Measurements from ENCODE around the gene LBR. TPM values are rescaled to one million over a fixed set of nuclear protein-coding genes. Genes with fewer than 3 reads are reported as not detected.
A peak's percentile ranks its signal among the peaks of the same experiment; 100 is the strongest.

LBR gene
- total RNA-seq, 2 donors from 2014 or later: 49.8 to 72.3 TPM

DNA sequence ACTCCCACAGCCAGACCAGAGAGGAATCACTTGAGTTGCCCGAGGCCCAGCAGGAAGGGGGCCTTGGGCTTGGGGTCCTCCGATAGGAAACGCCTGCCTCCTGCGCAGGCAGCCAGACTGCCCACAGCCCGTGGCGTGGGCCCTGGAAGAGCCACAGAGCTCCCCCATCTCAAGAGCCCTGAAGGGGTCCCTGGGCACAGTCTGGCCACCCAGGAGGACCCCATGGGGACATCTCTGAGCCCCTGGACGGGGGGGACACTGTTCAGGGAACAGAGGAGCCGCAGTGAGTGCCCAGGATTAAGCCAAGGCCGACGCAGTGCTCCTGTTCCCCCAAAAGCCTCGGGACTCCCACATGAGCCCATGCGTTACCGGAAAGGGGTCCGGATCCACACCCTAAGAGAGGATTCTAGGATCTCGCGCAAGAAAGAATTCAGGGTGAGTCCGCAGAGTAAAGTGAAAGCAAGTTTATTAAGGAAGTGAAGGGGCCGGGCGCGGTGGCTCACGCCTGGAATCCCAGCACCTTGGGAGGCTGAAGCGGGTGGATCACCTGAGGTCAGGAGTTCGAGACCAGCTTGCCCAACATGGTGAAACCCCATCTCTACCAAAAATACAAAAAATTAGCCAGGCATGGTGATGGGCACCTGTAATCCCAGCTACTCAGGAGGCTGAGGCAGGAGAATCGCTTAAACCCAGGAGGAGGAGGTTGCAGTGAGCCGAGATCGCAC is 38.1 kb upstream of the LBR start:
- Mint-ChIP-seq H3K4me3 (no peak overlapping the region), H3K4me1 (peaks cover 11% of the 10 kb centered on the region), H3K27ac (peak overlapping the region; percentile 80), H3K27me3 (ENCODE audit: insufficient read depth) (peaks cover 4% of the 10 kb centered on the region), H3K36me3 (ENCODE audit: low read depth) (no peaks in the 10 kb centered on the region), H3K9me3 (no peaks in the 10 kb centered on the region)
- no peak for DNase-seq
- H3K4me1 ChIP-seq (ENCODE audit: control insufficient read depth, insufficient read depth, low read length): peaks cover 12% of the 10 kb centered on the region
- H3K36me3 ChIP-seq (ENCODE audit: control insufficient read depth, insufficient read depth, low read length): no peaks in the 10 kb centered on the region
- no peaks in the 10 kb centered on the region for H3K9me3 ChIP-seq (ENCODE audit: control insufficient read depth, low read length)
- peak overlapping the region; percentile 78 for H3K27ac ChIP-seq (ENCODE audit: low read depth, low read length)
- H3K27me3 ChIP-seq (ENCODE audit: control insufficient read depth, insufficient read depth, low read length, poor library complexity, severe bottlenecking): no peaks in the 10 kb centered on the region
- H3K4me3 ChIP-seq (ENCODE audit: low read length): no peak overlapping the region
- 89 to 97% methylated on average over 10 to 26 of the region's 26 CpGs for WGBS, 2 experiments (ENCODE audit: insufficient coverage in 1 of 2, insufficient read length in 1 of 2)
- TF ChIP-seq, protein P1, sequence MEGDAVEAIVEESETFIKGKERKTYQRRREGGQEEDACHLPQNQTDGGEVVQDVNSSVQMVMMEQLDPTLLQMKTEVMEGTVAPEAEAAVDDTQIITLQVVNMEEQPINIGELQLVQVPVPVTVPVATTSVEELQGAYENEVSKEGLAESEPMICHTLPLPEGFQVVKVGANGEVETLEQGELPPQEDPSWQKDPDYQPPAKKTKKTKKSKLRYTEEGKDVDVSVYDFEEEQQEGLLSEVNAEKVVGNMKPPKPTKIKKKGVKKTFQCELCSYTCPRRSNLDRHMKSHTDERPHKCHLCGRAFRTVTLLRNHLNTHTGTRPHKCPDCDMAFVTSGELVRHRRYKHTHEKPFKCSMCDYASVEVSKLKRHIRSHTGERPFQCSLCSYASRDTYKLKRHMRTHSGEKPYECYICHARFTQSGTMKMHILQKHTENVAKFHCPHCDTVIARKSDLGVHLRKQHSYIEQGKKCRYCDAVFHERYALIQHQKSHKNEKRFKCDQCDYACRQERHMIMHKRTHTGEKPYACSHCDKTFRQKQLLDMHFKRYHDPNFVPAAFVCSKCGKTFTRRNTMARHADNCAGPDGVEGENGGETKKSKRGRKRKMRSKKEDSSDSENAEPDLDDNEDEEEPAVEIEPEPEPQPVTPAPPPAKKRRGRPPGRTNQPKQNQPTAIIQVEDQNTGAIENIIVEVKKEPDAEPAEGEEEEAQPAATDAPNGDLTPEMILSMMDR (conservative IDR thresholded peaks at IDR 0.05): no peak
- H3K9ac ChIP-seq (ENCODE audit: extremely low read depth, low read length, poor library complexity, severe bottlenecking): no peak overlapping the region

DNA sequence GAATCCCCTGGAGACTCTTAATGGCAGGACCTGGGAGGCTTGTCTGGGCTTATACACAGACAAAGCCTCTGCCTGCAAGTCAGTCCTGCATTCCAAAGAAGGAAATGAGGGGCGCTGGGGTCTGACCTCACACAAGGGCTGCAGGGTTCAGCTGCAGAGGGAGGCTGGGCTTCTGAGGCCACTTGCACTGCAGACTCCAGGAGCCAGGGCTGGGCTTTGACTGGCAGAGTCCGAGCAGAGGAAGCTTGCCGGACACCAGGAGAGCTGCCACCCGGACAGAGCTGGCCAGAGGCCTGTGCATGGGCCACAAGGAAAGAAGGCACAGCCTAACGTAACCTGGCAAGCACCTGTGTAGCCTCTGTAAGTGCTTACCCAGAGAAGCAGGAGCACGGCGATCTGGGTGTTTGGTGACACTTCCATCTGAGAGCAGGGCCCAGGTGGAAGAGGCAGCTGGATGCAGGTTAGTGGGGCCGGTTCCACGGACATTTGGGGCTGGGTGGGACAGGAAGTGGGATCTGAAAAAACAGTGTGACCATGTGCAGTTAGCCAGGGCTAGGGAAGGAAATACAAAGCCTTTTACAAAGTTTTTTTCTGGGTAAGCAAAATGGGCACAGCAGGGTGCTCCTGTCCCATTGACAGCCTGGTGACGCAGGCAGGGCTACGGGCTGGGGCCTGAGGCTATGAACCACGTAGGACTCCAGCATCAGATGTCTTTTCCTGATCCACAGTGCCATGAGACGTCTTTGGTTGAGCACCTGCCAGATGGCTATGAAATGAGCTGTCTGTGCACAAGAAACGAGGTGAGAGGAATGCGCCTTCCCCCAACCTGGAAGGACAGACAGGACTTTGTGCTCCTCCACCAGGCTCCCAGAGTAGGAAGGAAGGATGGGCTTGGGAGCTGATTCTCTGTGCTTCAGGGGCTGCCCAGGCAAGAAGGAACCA is 37.3 kb upstream of the LBR start:
- Mint-ChIP-seq H3K27ac (peak overlapping the region; percentile 80), H3K36me3 (ENCODE audit: low read depth) (no peaks in the 10 kb centered on the region), H3K4me1 (peaks cover 15% of the 10 kb centered on the region), H3K9me3 (no peaks in the 10 kb centered on the region), H3K27me3 (ENCODE audit: insufficient read depth) (peaks cover 2% of the 10 kb centered on the region), H3K4me3 (no peak overlapping the region)
- Histone ChIP-seq H3K9ac (ENCODE audit: extremely low read depth, low read length, poor library complexity, severe bottlenecking) (no peak overlapping the region), H3K27me3 (ENCODE audit: control insufficient read depth, insufficient read depth, low read length, poor library complexity, severe bottlenecking) (no peaks in the 10 kb centered on the region), H3K9me3 (ENCODE audit: control insufficient read depth, low read length) (no peaks in the 10 kb centered on the region), H3K4me1 (ENCODE audit: control insufficient read depth, insufficient read depth, low read length) (peaks cover 12% of the 10 kb centered on the region), H3K36me3 (ENCODE audit: control insufficient read depth, insufficient read depth, low read length) (no peaks in the 10 kb centered on the region), H3K4me3 (ENCODE audit: low read length) (no peak overlapping the region), H3K27ac (ENCODE audit: low read depth, low read length) (peak overlapping the region; percentile 78)
- peak; percentile 79 for DNase-seq
- TF ChIP-seq, protein P1 (conservative IDR thresholded peaks at IDR 0.05): no peak
- 54 to 68% methylated on average over 13 to 15 of the region's 15 CpGs for WGBS, 2 experiments (ENCODE audit: insufficient coverage in 1 of 2, insufficient read length in 1 of 2)

DNA sequence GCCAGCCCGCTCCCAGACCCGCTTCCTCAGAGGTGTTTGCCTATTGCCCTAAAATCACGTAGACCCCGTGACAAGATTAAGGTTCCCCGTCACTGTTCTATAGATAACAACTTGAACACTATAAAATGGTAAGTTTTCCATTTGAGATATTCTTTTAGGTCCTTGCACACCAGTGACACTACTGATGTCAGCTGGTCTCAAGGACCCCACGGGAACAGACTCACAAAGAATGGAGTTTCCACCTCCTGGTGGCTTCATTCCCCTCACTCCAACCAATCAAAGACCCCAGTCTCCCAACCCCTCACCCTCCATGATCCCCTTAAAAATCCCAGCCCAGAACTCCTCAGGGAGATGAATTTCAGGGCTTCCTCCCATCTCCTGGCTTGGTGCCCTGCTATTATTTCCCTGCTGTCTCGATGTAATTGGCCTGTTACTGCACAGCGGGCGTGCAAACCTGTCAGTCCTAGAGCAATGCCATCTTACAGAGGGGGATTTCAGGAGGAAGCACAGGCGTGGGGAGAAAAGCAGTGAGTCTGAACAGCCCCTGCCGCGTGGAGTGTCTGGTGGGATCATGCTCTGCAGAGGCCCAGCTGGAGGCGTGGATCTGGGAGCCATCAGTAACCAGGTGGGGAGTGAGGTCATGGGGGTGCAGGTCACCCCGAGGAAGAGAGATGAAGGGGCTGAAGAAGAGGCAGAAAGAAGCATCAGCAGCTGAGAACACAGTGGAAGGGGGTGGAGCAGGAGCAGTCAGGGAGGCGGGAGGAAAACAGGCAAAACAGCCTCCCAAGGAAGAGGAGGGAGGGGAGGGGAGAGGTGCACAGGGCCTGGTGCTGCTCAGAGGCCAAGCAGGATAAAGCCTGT is 35.1 kb upstream of the LBR start:
- TF ChIP-seq, protein P1 (conservative IDR thresholded peaks at IDR 0.05): no peak
- H3K4me1 Mint-ChIP-seq: peaks cover 15% of the 10 kb centered on the region
- H3K9ac ChIP-seq (ENCODE audit: extremely low read depth, low read length, poor library complexity, severe bottlenecking): no peak overlapping the region
- H3K4me1 ChIP-seq (ENCODE audit: control insufficient read depth, insufficient read depth, low read length): peaks cover 12% of the 10 kb centered on the region
- no peaks in the 10 kb centered on the region for H3K36me3 ChIP-seq (ENCODE audit: control insufficient read depth, insufficient read depth, low read length)
- no peaks in the 10 kb centered on the region for H3K9me3 ChIP-seq (ENCODE audit: control insufficient read depth, low read length)
- H3K27me3 ChIP-seq (ENCODE audit: control insufficient read depth, insufficient read depth, low read length, poor library complexity, severe bottlenecking): no peaks in the 10 kb centered on the region
- H3K36me3 Mint-ChIP-seq (ENCODE audit: low read depth): no peaks in the 10 kb centered on the region
- 79 to 81% methylated on average over 11 to 15 of the region's 15 CpGs for WGBS, 2 experiments (ENCODE audit: insufficient coverage in 1 of 2, insufficient read length in 1 of 2)
- DNase-seq: peak; percentile 69
- no peak overlapping the region for H3K4me3 Mint-ChIP-seq
- H3K27ac Mint-ChIP-seq: no peak overlapping the region
- H3K4me3 ChIP-seq (ENCODE audit: low read length): no peak overlapping the region
- H3K9me3 Mint-ChIP-seq: no peaks in the 10 kb centered on the region
- H3K27ac ChIP-seq (ENCODE audit: low read depth, low read length): no peak overlapping the region
- peaks cover 2% of the 10 kb centered on the region for H3K27me3 Mint-ChIP-seq (ENCODE audit: insufficient read depth)

Measured in endodermal cell (in vitro differentiated cells).